ENCODE results near the gene PNKD. TPM values are rescaled to one million over a fixed set of nuclear protein-coding genes. Genes with fewer than 3 reads are reported as not detected.

The PNKD gene
- polyA plus RNA-seq, 2 of the 4 experiments (the other 2 are of a cell fraction), result 46.2 to 51.7 TPM

GRCh38 chr2:218252509-218253231 lies 17.6 kb upstream of the PNKD start:
- H3K4me2 ChIP-seq, result no peak overlapping the region
- TF ChIP-seq EP300 (IDR thresholded peaks at IDR 0.05) (no peak), HOXB5 (CRISPR knock-in tag; IDR thresholded peaks at IDR 0.05) (no peak), MAFK (IDR thresholded peaks at IDR 0.05; ENCODE audit: partially characterized antibody) (no peak), POLR2AphosphoS2 (conservative IDR thresholded peaks at IDR 0.05; ENCODE audit: low read length) (no peak), E2F6 (IDR thresholded peaks at IDR 0.05; ENCODE audit: borderline replicate concordance, low read depth) (no peak), NFE2L2 (conservative IDR thresholded peaks at IDR 0.05; ENCODE audit: low read length) (no peak), GATA3 (IDR thresholded peaks at IDR 0.05; ENCODE audit: borderline replicate concordance) (no peak), ATOH8 (CRISPR knock-in tag; IDR thresholded peaks at IDR 0.05; ENCODE audit: low read depth) (no peak), TP53 (CRISPR knock-in tag; IDR thresholded peaks at IDR 0.05) (no peak)
- WGBS (ENCODE audit: missing lambda C conversion rate), result 77% methylated on average over 7 of the region's 7 CpGs
- H3K9me3 ChIP-seq, result no peaks in the 10 kb centered on the region
- ChIA-PET POLR2A (no interaction called here), CTCF (interaction anchor here (1.1 to 2.7 kb wide), 5 partner anchors 15 to 49 kb away, joined by 3 to 8 read pairs (median 4); partner anchors contain the start of genes AAMP, PNKD and TMBIM1)
- H3K4me3 ChIP-seq, result no peak overlapping the region
- ATAC-seq, result no peak
- no peak overlapping the region for H3K27ac ChIP-seq
- no peak for FAIRE-seq
- H3K4me1 ChIP-seq, result no peaks in the 10 kb centered on the region
- DNase-seq (ENCODE audit: low read depth in 1 of 2, low spot score in 1 of 2), result no peak

- Histone ChIP-seq H3K4me1 (no peaks in the 10 kb centered on the region), H3K4me2 (no peak overlapping the region), H3K9me3 (no peaks in the 10 kb centered on the region), H3K27ac (no peak overlapping the region), H3K4me3 (no peak overlapping the region)
- DNase-seq (ENCODE audit: low read depth in 1 of 2, low spot score in 1 of 2) (no peak), FAIRE-seq (no peak), ATAC-seq (no peak)
- 93% methylated on average over 5 of the region's 5 CpGs for WGBS (ENCODE audit: missing lambda C conversion rate)
- ChIA-PET CTCF (interaction anchor here (1.0 to 2.7 kb wide), 7 partner anchors 15 to 468 kb away, joined by 3 to 8 read pairs (median 4); partner anchors contain the start of genes AAMP, PNKD and TMBIM1), POLR2A (no interaction called here)
- no peak for TF ChIP-seq HES2 (IDR thresholded peaks at IDR 0.05)
Observed at GRCh38 chr2:218253232-218253625, 17.1 kb upstream of the PNKD start.

GRCh38 chr2:218255446-218255845 lies 14.9 kb upstream of the PNKD start:
- WGBS (ENCODE audit: missing lambda C conversion rate), result 69% methylated on average over 6 of the region's 6 CpGs

More at GRCh38 chr2:218255446-218255845, 14.9 kb upstream of the PNKD start:
- H3K9me3 ChIP-seq, result no peaks in the 10 kb centered on the region
- H3K4me2 ChIP-seq, result no peak overlapping the region
- TF ChIP-seq PBX3 (IDR thresholded peaks at IDR 0.05), result no peak
- TF ChIP-seq BCL3 (IDR thresholded peaks at IDR 0.05), result no peak
- no peak for TF ChIP-seq JUN (IDR thresholded peaks at IDR 0.05)
- TF ChIP-seq MAZ (IDR thresholded peaks at IDR 0.05; ENCODE audit: borderline replicate concordance, low read depth, low read length), result no peak
- TF ChIP-seq CTCF (IDR thresholded peaks at IDR 0.05), result no peak
- no peak for TF ChIP-seq CHD2 (IDR thresholded peaks at IDR 0.05; ENCODE audit: low read length, partially characterized antibody)
- TF ChIP-seq USF2 (IDR thresholded peaks at IDR 0.05), result no peak
- TF ChIP-seq ZC3H11A (IDR thresholded peaks at IDR 0.05), result no peak
- no peak for TF ChIP-seq NFE2L2 (conservative IDR thresholded peaks at IDR 0.05; ENCODE audit: low read length)
- TF ChIP-seq MYC (IDR thresholded peaks at IDR 0.05; ENCODE audit: borderline replicate concordance, low read length), result no peak
- TF ChIP-seq ELK1 (IDR thresholded peaks at IDR 0.05; ENCODE audit: low read depth, low read length), result no peak
- TF ChIP-seq NR3C1 (IDR thresholded peaks at IDR 0.05), result no peak
- no peak for TF ChIP-seq MAX (IDR thresholded peaks at IDR 0.05)
- no peak for TF ChIP-seq CBX8 (IDR thresholded peaks at IDR 0.05)
- TF ChIP-seq GATA3 (IDR thresholded peaks at IDR 0.05; ENCODE audit: borderline replicate concordance), result no peak
- TF ChIP-seq TFCP2L1 (CRISPR knock-in tag; IDR thresholded peaks at IDR 0.05), result no peak
- CTCF ChIA-PET, result interaction anchor here (1.0 to 2.1 kb wide), 2 partner anchors 10 to 70 kb away, joined by 3 to 5 read pairs; no protein-coding TSS in a partner anchor
- no peak overlapping the region for H3K4me3 ChIP-seq
- H3K27ac ChIP-seq, result no peak overlapping the region
- POLR2A ChIA-PET, result no interaction called here
- H3K4me1 ChIP-seq, result no peaks in the 10 kb centered on the region
- FAIRE-seq (no peak), ATAC-seq (no peak), DNase-seq (ENCODE audit: low read depth in 1 of 2, low spot score in 1 of 2) (no peak)
